HepG2 (cell line): ENCODE measurements around the gene POLE. TPM values are rescaled to one million over a fixed set of nuclear protein-coding genes. Genes with fewer than 3 reads are reported as not detected.

Experiments
- ATAC-seq: fragments of 200-7000 bp; cut with Tn5 transposase; 3 replicates; pipeline ENCODE4 v1.9.1; 2020; ENCODE audit warnings: mild to moderate bottlenecking, moderate library complexity
- BruUV-seq: library from RNA; stranded (reverse); fragments of 400-500 nt; replicated peaks from 2 replicates; lab custom pipeline; 2021; lab: Mats Ljungman, UMichigan
- CTCF ChIA-PET: fragments of 300-600 bp; formaldehyde crosslinking; extraction: SDS; loops from one replicate; lab custom pipeline; 2021; ENCODE audit warnings: low total read pairs, inconsistent platforms, low intra/inter-chr PET ratio; lab: Yijun Ruan, JAX
- POLR2A ChIA-PET: fragments of 350-600 bp; sonication (Branson Sonifier 250); formaldehyde crosslinking; loops from one replicate; lab custom pipeline; 2020; ENCODE audit warnings: antibody characterized with exemption, inconsistent platforms; lab: Yijun Ruan, JAX
- DNase-seq: peaks from one replicate; pipeline ENCODE4 v3.0.0-alpha.2; 2015; ENCODE audit warnings: low spot score
- FAIRE-seq: peaks from 3 replicates; lab custom pipeline; 2011; peaks lifted over from hg19 to GRCh38; lab: Jason Lieb, UNC
- H2AFZ ChIP-seq: one replicate; pipeline ENCODE4 v1.6.1; 2011; ENCODE audit warnings: low read length, inconsistent platforms
- H3K27ac ChIP-seq: fragments of 300-600 bp; 3 replicates; pipeline ENCODE4 v1.8.0; 2011; ENCODE audit warnings: mixed run types, mild to moderate bottlenecking, mixed read lengths, low read length, inconsistent platforms; ENCODE audit not compliant: insufficient read depth; ENCODE audit errors: extremely low read length
- H3K27me3 ChIP-seq, 2 experiments: fragments of 200-600 bp in 1 of 2; 2 replicates in 1 of 2; 3 replicates in 1 of 2; pipeline versions ENCODE4 v1.6.0 to v1.8.0; 2011; ENCODE audit warnings: low read length in 2 of 2, mild to moderate bottlenecking in 2 of 2, moderate library complexity in 2 of 2, inconsistent platforms in 1 of 2; ENCODE audit not compliant: insufficient read depth in 2 of 2, control insufficient read depth in 1 of 2
- H3K36me3 ChIP-seq, 2 experiments: fragments of 200-600 bp in 1 of 2; replicated peaks in 1 of 2; 2 replicates in 1 of 2; 3 replicates in 1 of 2; pipeline versions ENCODE4 v1.5.1 to v1.8.0; 2011; ENCODE audit warnings: low read length in 2 of 2, inconsistent platforms in 1 of 2; ENCODE audit not compliant: insufficient read depth in 2 of 2, control insufficient read depth in 1 of 2
- H3K4me1 ChIP-seq: 2 replicates; pipeline ENCODE4 v1.5.1; 2012; ENCODE audit warnings: low read length, inconsistent platforms; ENCODE audit not compliant: insufficient read depth
- H3K4me2 ChIP-seq: 2 replicates; pipeline ENCODE4 v1.6.0; 2011; ENCODE audit warnings: low read depth, low read length, inconsistent platforms
- H3K4me3 ChIP-seq, 3 experiments: fragments of 200-600 bp in 1 of 3; sonication (generic), shearing (Covaris generic) in 1 of 3; replicated peaks in 1 of 3; 2 replicates each; pipeline ENCODE4 v1.5.1; 2011 to 2016; ENCODE audit warnings: low read length in 3 of 3, inconsistent platforms in 2 of 3, low read depth in 2 of 3, mild to moderate bottlenecking in 2 of 3, control low read depth in 1 of 3, mixed read lengths in 1 of 3; ENCODE audit not compliant: insufficient read depth in 1 of 3
- H3K79me2 ChIP-seq: one replicate; pipeline ENCODE4 v1.6.1; 2011; ENCODE audit warnings: low read length, inconsistent platforms; ENCODE audit not compliant: insufficient read depth
- H3K9ac ChIP-seq: 2 replicates; pipeline ENCODE4 v1.6.0; 2011; ENCODE audit warnings: mild to moderate bottlenecking, low read depth, low read length, inconsistent platforms; ENCODE audit not compliant: insufficient read depth
- H3K9me3 ChIP-seq: 2 replicates; pipeline ENCODE4 v1.5.1; 2012; ENCODE audit warnings: mild to moderate bottlenecking, low read length
- H4K20me1 ChIP-seq: 2 replicates; pipeline ENCODE4 v1.6.0; 2011; ENCODE audit warnings: inconsistent platforms, mild to moderate bottlenecking, low read length, moderate library complexity; ENCODE audit not compliant: insufficient read depth
- AFF4 ChIP-seq: sonication (generic); formaldehyde crosslinking; IDR thresholded peaks from 2 replicates; pipeline ENCODE4 v1.4.0; 2020; ENCODE audit warnings: missing genetic modification reagents
- CCAR2 ChIP-seq: fragments of 200-400 bp; formaldehyde crosslinking; optimal IDR thresholded peaks from 2 replicates; pipeline ENCODE3; 2018; ENCODE audit warnings: low read depth, mild to moderate bottlenecking, low read length, moderate library complexity
- CHD4 ChIP-seq: fragments of 200-600 bp; sonication (generic); IDR thresholded peaks from 2 replicates; pipeline ENCODE4 v1.7.0; 2017; ENCODE audit warnings: mild to moderate bottlenecking, low read length, borderline replicate concordance
- KLF11 ChIP-seq: IDR thresholded peaks from 2 replicates; pipeline ENCODE4 v1.6.1; 2016; ENCODE audit warnings: missing compliant biosample characterization
- MAFF ChIP-seq: IDR thresholded peaks from 2 replicates; pipeline ENCODE4 v1.6.1; 2011; ENCODE audit warnings: low read depth, low read length, improper control_type of control experiment
- NR2F1 ChIP-seq, 2 experiments: fragments of 450-650 bp in 1 of 2; formaldehyde crosslinking in 1 of 2; IDR thresholded peaks; 2 replicates each; pipeline versions ENCODE4 v1.5.0 to v1.6.1; 2016 to 2020; ENCODE audit warnings: mild to moderate bottlenecking in 1 of 2, missing compliant biosample characterization in 1 of 2, missing genetic modification reagents in 1 of 2, moderate library complexity in 1 of 2
- SETDB1 ChIP-seq: sonication (generic); formaldehyde crosslinking; IDR thresholded peaks from 2 replicates; pipeline ENCODE4 v1.5.1; 2020; ENCODE audit warnings: missing genetic modification reagents, mild to moderate bottlenecking, borderline replicate concordance
- THYN1 ChIP-seq: sonication (generic); formaldehyde crosslinking; IDR thresholded peaks from 2 replicates; pipeline ENCODE4 v1.8.1; 2023; ENCODE audit warnings: low read depth, mild to moderate bottlenecking, moderate library complexity, missing genetic modification reagents, borderline replicate concordance
- ZBTB25 ChIP-seq: IDR thresholded peaks from 2 replicates; pipeline ENCODE4 v1.6.1; 2018; ENCODE audit warnings: missing genetic modification reagents
- ZFP36 ChIP-seq: fragments of 150-350 bp; IDR thresholded peaks from 2 replicates; pipeline ENCODE4 v1.6.1; 2018; ENCODE audit warnings: borderline replicate concordance, low read length, low read depth; ENCODE audit not compliant: partially characterized antibody
- ZFY ChIP-seq: sonication (generic); formaldehyde crosslinking; IDR thresholded peaks from 2 replicates; pipeline ENCODE4 v1.4.0; 2020; ENCODE audit warnings: missing genetic modification reagents
- ZNF263 ChIP-seq: sonication (generic); formaldehyde crosslinking; IDR thresholded peaks from 2 replicates; pipeline ENCODE4 v1.4.0; 2020; ENCODE audit warnings: missing genetic modification reagents
- ZNF382 ChIP-seq: sonication (generic); formaldehyde crosslinking; IDR thresholded peaks from 2 replicates; pipeline ENCODE4 v1.5.0; 2020; ENCODE audit warnings: missing genetic modification reagents, mild to moderate bottlenecking, borderline replicate concordance
- ZNF543 ChIP-seq: sonication (generic); formaldehyde crosslinking; IDR thresholded peaks from 2 replicates; pipeline ENCODE4 v1.4.0; 2020; ENCODE audit warnings: mild to moderate bottlenecking, missing genetic modification reagents
- ZNF570 ChIP-seq: sonication (generic); formaldehyde crosslinking; IDR thresholded peaks from 2 replicates; pipeline ENCODE4 v1.4.0; 2020; ENCODE audit warnings: mild to moderate bottlenecking, missing genetic modification reagents, borderline replicate concordance
- WGBS: methylation state at CpG from one replicate; pipeline ENCODE4 v1.1.6; 2017; ENCODE audit warnings: low lambda C conversion rate; 5-methylcytosine and 5-hydroxymethylcytosine counted together
- in situ Hi-C: cut with HindIII; loops from 2 replicates; pipeline ENCODE4 v1.10.0; 2017; ENCODE audit warnings: low pct_unique_long_range_greater_than_20kb; ENCODE audit not compliant: extremely low pct_ligation_motif_present
- intact Hi-C: fragments of 100-400 bp; cut with micrococcal nuclease; formaldehyde crosslinking; loops from one replicate; pipeline ENCODE4 v1.10.0; 2022; ENCODE audit not compliant: unreplicated experiment
- polyA plus RNA-seq, 8 experiments: library from polyadenylated mRNA; depleted of rRNA in 3 of 8; stranded (reverse) in 7 of 8; unstranded in 1 of 8; fragments of >200 nt; fragmentation: Illumina TruSeq in 4 of 8; extraction: Trizol in 4 of 8; gene quantifications; 2 replicates each; pipeline versions ENCODE4 v1.2.1 to v1.2.3, GENCODE V29; 2011 to 2016; ENCODE audit warnings: low read depth in 4 of 8, missing spikeins in 1 of 8, mixed read lengths in 1 of 8; ENCODE audit not compliant: insufficient read depth in 1 of 8
- total RNA-seq, 5 experiments: library from RNA; depleted of rRNA; stranded (reverse); fragments of >200 nt; fragmentation: Illumina TruSeq; extraction: Trizol; gene quantifications; 2 replicates each; pipeline ENCODE4 v1.2.3, GENCODE V29; 2016; ENCODE audit warnings: low read depth in 1 of 5

Gene POLE
- total and polyA plus RNA-seq, 2 of the 13 experiments (the other 11 are each of a cell fraction or from before 2014, with no cell fraction given): 25.3 to 52.2 TPM

GRCh38 chr12:132587781-132588180 lies 99.4 kb downstream of the POLE start:
- FAIRE-seq (no peak), DNase-seq (no peak), ATAC-seq (no peak)
- Histone ChIP-seq H3K9ac (no peak overlapping the region), H3K4me1 (no peaks in the 10 kb centered on the region), H4K20me1 (no peaks in the 10 kb centered on the region), H2AFZ (no peak overlapping the region), H3K9me3 (no peaks in the 10 kb centered on the region), H3K79me2 (no peaks in the 10 kb centered on the region), H3K27me3 (peaks cover 8 to 36% of the 10 kb centered on the region in 2 experiments; a peak in 4 of 5 replicates), H3K27ac (no peak overlapping the region), H3K4me2 (no peak overlapping the region), H3K4me3 (no peak overlapping the region), H3K36me3 (no peaks in the 10 kb centered on the region)
- in situ Hi-C loops: no loop called here
- ChIA-PET CTCF (no interaction called here), POLR2A (no interaction called here)
- TF ChIP-seq ZNF382 (CRISPR knock-in tag): no peak
- TF ChIP-seq KLF11 (CRISPR knock-in tag): no peak
- TF ChIP-seq ZNF263 (CRISPR knock-in tag): peak; percentile 100
- peak; percentile 68; the same call in 1 of the 2 replicates for TF ChIP-seq CHD4
- TF ChIP-seq ZFP36: peak; percentile 56
- intact Hi-C loops: no loop called here
- no TSS peak for BruUV-seq
- 33% methylated on average over 3 of the region's 3 CpGs for WGBS

- H3K79me2 ChIP-seq: no peaks in the 10 kb centered on the region
- H3K27ac ChIP-seq: no peak overlapping the region
- 76% methylated on average over 18 of the region's 18 CpGs for WGBS
- no peak overlapping the region for H3K4me2 ChIP-seq
- intact Hi-C loops (no loop called here), in situ Hi-C loops (no loop called here)
- H3K4me1 ChIP-seq: no peaks in the 10 kb centered on the region
- no peaks in the 10 kb centered on the region for H3K36me3 ChIP-seq
- no peak overlapping the region for H3K9ac ChIP-seq
- FAIRE-seq (no peak), ATAC-seq (no peak), DNase-seq (no peak)
- no peaks in the 10 kb centered on the region for H4K20me1 ChIP-seq
- POLR2A ChIA-PET: no interaction called here
- no peak overlapping the region for H3K4me3 ChIP-seq
- CTCF ChIA-PET: no interaction called here
- H3K9me3 ChIP-seq: no peaks in the 10 kb centered on the region
- H3K27me3 ChIP-seq: peaks cover 3 to 30% of the 10 kb centered on the region in 2 experiments; a peak in 4 of 5 replicates
- H2AFZ ChIP-seq: no peak overlapping the region
- BruUV-seq: no TSS peak
- TF ChIP-seq ZNF570 (CRISPR knock-in tag): no peak
- TF ChIP-seq THYN1 (CRISPR knock-in tag): no peak
- no peak for TF ChIP-seq SETDB1 (CRISPR knock-in tag)
- no peak for TF ChIP-seq ZBTB25 (CRISPR knock-in tag)
- TF ChIP-seq CCAR2: no peak
- TF ChIP-seq AFF4: no peak
- TF ChIP-seq MAFF: no peak
- no peak for TF ChIP-seq ZNF543 (CRISPR knock-in tag)
- no peak for TF ChIP-seq ZFY (CRISPR knock-in tag)
- TF ChIP-seq NR2F1 (CRISPR knock-in tag; IDR thresholded peaks at IDR 0.05): no peak
Observed at GRCh38 chr12:132586929-132587328, 100.2 kb downstream of the POLE start.
